GM18498 (cell line): Measurements from ENCODE around the gene BMI1.
"Not testable (repeated sequence)": the region's sequence is repeated elsewhere in the genome, so short reads cannot be mapped to it uniquely, and the experiment has no call there.

Experiments
- ATAC-seq: cut with Tn5 transposase; IDR thresholded peaks from one replicate; pipeline ENCODE4 v1.9.1; 2021; ENCODE audit warnings: mild to moderate bottlenecking, moderate library complexity; ENCODE audit not compliant: unreplicated experiment

BMI1 gene

GRCh38 chr10:22338931-22339330 lies 18.0 kb downstream of the BMI1 start:
- no peak for ATAC-seq

GRCh38 chr10:22339761-22340328 lies 18.9 kb downstream of the BMI1 start:
- no peak for ATAC-seq

- ATAC-seq, result peak; percentile 48
These were observed 19.7 kb downstream of the BMI1 start for GRCh38 chr10:22340329-22341189.

- ATAC-seq, result peak; percentile 21
These were observed 20.5 kb downstream of the BMI1 start for GRCh38 chr10:22341190-22341925.

GRCh38 chr10:22341926-22342196 lies 21.0 kb downstream of the BMI1 start:
- no peak for ATAC-seq

- ATAC-seq, result no peak
These were observed 21.5 kb downstream of the BMI1 start for GRCh38 chr10:22342421-22342820.

- ATAC-seq, result no peak
These were observed 22.8 kb downstream of the BMI1 start for GRCh38 chr10:22343731-22344130.

- ATAC-seq, result no peak
These were observed 23.4 kb downstream of the BMI1 start for GRCh38 chr10:22344249-22344648.

GRCh38 chr10:22344781-22345300 lies 23.9 kb downstream of the BMI1 start:
- no peak for ATAC-seq

GRCh38 chr10:22345301-22346095 lies 24.6 kb downstream of the BMI1 start, which contains the start of gene SPAG6:
TSS of gene SPAG6 (plus strand) at chr10:22345496. CDS start at chr10:22345612, 116 bp downstream.
- no peak for ATAC-seq

- no peak for ATAC-seq
These were observed 25.3 kb downstream of the BMI1 start for GRCh38 chr10:22346096-22346661.

GRCh38 chr10:22349755-22350154 lies 28.9 kb downstream of the BMI1 start:
- no peak for ATAC-seq

GRCh38 chr10:22351131-22351703 lies 30.3 kb downstream of the BMI1 start:
- ATAC-seq, result no peak

GRCh38 chr10:22356324-22356873 lies 35.5 kb downstream of the BMI1 start:
- no peak for ATAC-seq

- not testable (repeated sequence) for ATAC-seq
These were observed 36.9 kb downstream of the BMI1 start for GRCh38 chr10:22357770-22358169.

- ATAC-seq, result no peak
These were observed 42.4 kb downstream of the BMI1 start for GRCh38 chr10:22363305-22363704.

GRCh38 chr10:22364407-22365140 lies 43.7 kb downstream of the BMI1 start:
- ATAC-seq, result no peak

GRCh38 chr10:22365233-22365632 lies 44.3 kb downstream of the BMI1 start:
- ATAC-seq, result peak; percentile 79
